ENCODE data around the gene BMAL2. TPM values are rescaled to one million over a fixed set of nuclear protein-coding genes. Genes with fewer than 3 reads are reported as not detected.

BMAL2 gene
- polyA plus RNA-seq, 5 donors = 2.5 to 4.6 (median 3.4) TPM

GRCh38 chr12:27319409-27319808 lies 13.2 kb upstream of the BMAL2 start:
- DNase-seq = no peak

GRCh38 chr12:27319848-27320247 lies 12.8 kb upstream of the BMAL2 start:
- no peak for DNase-seq

- DNase-seq = no peak
These were observed 8.1 kb upstream of the BMAL2 start for GRCh38 chr12:27324530-27324929.

GRCh38 chr12:27330846-27331245 lies 1.8 kb upstream of the BMAL2 start:
- DNase-seq = no peak

- DNase-seq = no peak
These were observed 1.2 kb upstream of the BMAL2 start for GRCh38 chr12:27331291-27331926.

GRCh38 chr12:27331927-27332324 lies 710 bp upstream of the BMAL2 start:
- DNase-seq = no peak

- no peak for DNase-seq
These were observed 276 bp upstream of the BMAL2 start for GRCh38 chr12:27332407-27332713.

- DNase-seq = no peak
These were observed 870 bp downstream of the BMAL2 start for GRCh38 chr12:27333403-27334009.

- no peak for DNase-seq
These were observed 1.5 kb downstream of the BMAL2 start for GRCh38 chr12:27334042-27334720.

- DNase-seq = no peak
These were observed 2.1 kb downstream of the BMAL2 start for GRCh38 chr12:27334721-27335082.

GRCh38 chr12:27335364-27336281 lies 3.0 kb downstream of the BMAL2 start:
- DNase-seq = no peak

- DNase-seq = no peak
These were observed 3.6 kb downstream of the BMAL2 start for GRCh38 chr12:27336282-27336653.

- DNase-seq = no peak
These were observed 4.7 kb downstream of the BMAL2 start for GRCh38 chr12:27337376-27337775.

- DNase-seq = no peak
These were observed 5.8 kb downstream of the BMAL2 start for GRCh38 chr12:27338473-27338872.

- no peak for DNase-seq
These were observed 8.3 kb downstream of the BMAL2 start for GRCh38 chr12:27340971-27341370.

- no peak for DNase-seq
These were observed 9.9 kb downstream of the BMAL2 start for GRCh38 chr12:27342536-27342935.

GRCh38 chr12:27343255-27344000 lies 10.8 kb downstream of the BMAL2 start:
- DNase-seq = no peak

GRCh38 chr12:27344246-27344645 lies 11.6 kb downstream of the BMAL2 start:
- DNase-seq = no peak

- no peak for DNase-seq
These were observed 12.1 kb downstream of the BMAL2 start for GRCh38 chr12:27344760-27345159.

GRCh38 chr12:27345376-27345775 lies 12.7 kb downstream of the BMAL2 start:
- no peak for DNase-seq

GRCh38 chr12:27347779-27348178 lies 15.1 kb downstream of the BMAL2 start:
- no peak for DNase-seq

GRCh38 chr12:27351476-27351875 lies 18.8 kb downstream of the BMAL2 start:
- no peak for DNase-seq
